Loucy (cell line): ENCODE measurements around the gene ZNF350.

Source experiments
- EZH2phosphoT487 ChIP-seq: fragments of 200-600 bp; IDR thresholded peaks from 2 replicates; pipeline ENCODE4 v1.6.1; 2018; ENCODE audit warnings: antibody characterized with exemption, mild to moderate bottlenecking, moderate library complexity, borderline replicate concordance
- TF ChIP-seq, protein P1 (sequence below): fragments of 200-600 bp; sonication (generic); conservative IDR thresholded peaks from 2 replicates; pipeline ENCODE4 v1.5.1; 2014; ENCODE audit warnings: mild to moderate bottlenecking, antibody characterized with exemption, low read length

DNA sequence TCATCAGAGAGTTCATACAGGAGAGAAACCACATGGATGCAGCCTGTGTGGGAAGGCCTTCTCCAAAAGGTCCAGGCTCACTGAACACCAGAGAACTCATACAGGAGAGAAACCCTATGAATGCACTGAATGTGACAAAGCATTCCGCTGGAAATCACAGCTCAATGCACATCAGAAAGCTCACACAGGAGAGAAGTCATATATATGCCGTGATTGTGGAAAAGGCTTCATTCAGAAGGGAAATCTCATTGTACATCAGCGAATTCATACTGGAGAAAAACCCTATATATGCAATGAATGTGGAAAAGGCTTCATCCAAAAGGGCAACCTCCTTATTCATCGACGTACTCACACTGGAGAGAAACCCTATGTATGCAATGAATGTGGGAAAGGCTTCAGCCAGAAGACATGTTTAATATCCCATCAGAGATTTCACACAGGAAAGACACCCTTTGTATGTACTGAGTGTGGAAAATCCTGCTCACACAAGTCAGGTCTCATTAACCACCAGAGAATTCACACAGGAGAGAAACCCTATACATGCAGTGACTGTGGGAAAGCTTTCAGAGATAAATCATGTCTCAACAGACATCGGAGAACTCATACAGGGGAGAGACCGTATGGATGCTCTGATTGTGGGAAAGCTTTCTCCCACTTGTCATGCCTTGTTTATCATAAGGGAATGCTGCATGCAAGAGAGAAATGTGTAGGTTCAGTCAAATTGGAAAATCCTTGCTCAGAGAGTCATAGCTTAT, 41.7 kb downstream of the ZNF350 start:
- TF ChIP-seq EZH2phosphoT487 = no peak
- TF ChIP-seq, protein P1, sequence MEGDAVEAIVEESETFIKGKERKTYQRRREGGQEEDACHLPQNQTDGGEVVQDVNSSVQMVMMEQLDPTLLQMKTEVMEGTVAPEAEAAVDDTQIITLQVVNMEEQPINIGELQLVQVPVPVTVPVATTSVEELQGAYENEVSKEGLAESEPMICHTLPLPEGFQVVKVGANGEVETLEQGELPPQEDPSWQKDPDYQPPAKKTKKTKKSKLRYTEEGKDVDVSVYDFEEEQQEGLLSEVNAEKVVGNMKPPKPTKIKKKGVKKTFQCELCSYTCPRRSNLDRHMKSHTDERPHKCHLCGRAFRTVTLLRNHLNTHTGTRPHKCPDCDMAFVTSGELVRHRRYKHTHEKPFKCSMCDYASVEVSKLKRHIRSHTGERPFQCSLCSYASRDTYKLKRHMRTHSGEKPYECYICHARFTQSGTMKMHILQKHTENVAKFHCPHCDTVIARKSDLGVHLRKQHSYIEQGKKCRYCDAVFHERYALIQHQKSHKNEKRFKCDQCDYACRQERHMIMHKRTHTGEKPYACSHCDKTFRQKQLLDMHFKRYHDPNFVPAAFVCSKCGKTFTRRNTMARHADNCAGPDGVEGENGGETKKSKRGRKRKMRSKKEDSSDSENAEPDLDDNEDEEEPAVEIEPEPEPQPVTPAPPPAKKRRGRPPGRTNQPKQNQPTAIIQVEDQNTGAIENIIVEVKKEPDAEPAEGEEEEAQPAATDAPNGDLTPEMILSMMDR = no peak
